GDM1 (cell line): Measurements from ENCODE around the gene MELTF.
A peak's percentile ranks its signal among the peaks of the same experiment; 100 is the strongest.

Source experiments
- DNase-seq: peaks from one replicate; lab custom pipeline; 2025; lab: John Stamatoyannopoulos, UW

MELTF gene

GRCh38 chr3:197008436-197009209 is 21.0 kb downstream of the MELTF start:
- DNase-seq, result no peak

GRCh38 chr3:197007953-197008352 is 21.7 kb downstream of the MELTF start:
- no peak for DNase-seq

- DNase-seq, result no peak
Measured at GRCh38 chr3:197007296-197007940, 22.2 kb downstream of the MELTF start.

- no peak for DNase-seq
Measured at GRCh38 chr3:197006860-197007259, 22.8 kb downstream of the MELTF start.

- DNase-seq, result no peak
Measured at GRCh38 chr3:197006446-197006845, 23.2 kb downstream of the MELTF start.

- no peak for DNase-seq
Measured at GRCh38 chr3:197003461-197004385, 25.9 kb downstream of the MELTF start.

GRCh38 chr3:197002701-197003454 is 26.7 kb downstream of the MELTF start:
- DNase-seq, result peak; percentile 67

GRCh38 chr3:197001972-197002700 is 27.5 kb downstream of the MELTF start:
- no peak for DNase-seq

GRCh38 chr3:197001106-197001971 is 28.3 kb downstream of the MELTF start:
- no peak for DNase-seq

GRCh38 chr3:197000211-197000610 is 29.4 kb downstream of the MELTF start:
- DNase-seq, result no peak

GRCh38 chr3:196998966-196999760 is 30.5 kb downstream of the MELTF start:
- no peak for DNase-seq

- no peak for DNase-seq
Measured at GRCh38 chr3:196997311-196997710, 32.3 kb downstream of the MELTF start.

- DNase-seq, result no peak
Measured at GRCh38 chr3:196996454-196997265, 33.0 kb downstream of the MELTF start.

- DNase-seq, result no peak
Measured at GRCh38 chr3:196995646-196996355, 33.8 kb downstream of the MELTF start.

- no peak for DNase-seq
Measured at GRCh38 chr3:196995027-196995426, 34.6 kb downstream of the MELTF start.

GRCh38 chr3:196994056-196994455 is 35.6 kb downstream of the MELTF start:
- DNase-seq, result no peak

GRCh38 chr3:196992461-196993065 is 37.1 kb downstream of the MELTF start:
- DNase-seq, result no peak
